Osteocyte (in vitro differentiated cells): ENCODE results near the gene RAPGEF2. TPM values are rescaled to one million over a fixed set of nuclear protein-coding genes. Genes with fewer than 3 reads are reported as not detected.

Source experiments
- DNase-seq: peaks from one replicate; pipeline ENCODE4 v3.0.0; 2021; ENCODE audit warnings: mixed read lengths; ENCODE audit not compliant: unreplicated experiment; ENCODE audit errors: extremely low spot score
- H3K27ac Mint-ChIP-seq: one replicate; pipeline ENCODE4 v1.8.0; 2021; ENCODE audit warnings: mild to moderate bottlenecking, mixed read lengths; ENCODE audit not compliant: unreplicated experiment
- H3K27me3 Mint-ChIP-seq: one replicate; pipeline ENCODE4 v1.8.0; 2021; ENCODE audit warnings: mixed read lengths; ENCODE audit not compliant: unreplicated experiment
- H3K36me3 Mint-ChIP-seq: one replicate; pipeline ENCODE4 v1.8.0; 2021; ENCODE audit warnings: mixed read lengths; ENCODE audit not compliant: unreplicated experiment
- H3K4me1 Mint-ChIP-seq: one replicate; pipeline ENCODE4 v1.8.0; 2021; ENCODE audit warnings: mixed read lengths; ENCODE audit not compliant: unreplicated experiment
- H3K4me3 Mint-ChIP-seq: one replicate; pipeline ENCODE4 v1.8.0; 2021; ENCODE audit warnings: mild to moderate bottlenecking, moderate library complexity, mixed read lengths; ENCODE audit not compliant: unreplicated experiment
- H3K9me3 Mint-ChIP-seq: one replicate; pipeline ENCODE4 v1.8.0; 2021; ENCODE audit warnings: mixed read lengths; ENCODE audit not compliant: unreplicated experiment
- total RNA-seq: library from RNA; stranded (reverse); gene quantifications from 2 replicates; pipeline ENCODE4 v1.2.1, GENCODE V29; 2021
- TF ChIP-seq, protein P1 (sequence below): fragments of 200-600 bp; sonication (generic); IDR thresholded peaks from 2 replicates; pipeline ENCODE4 v1.5.0; 2021; ENCODE audit warnings: antibody characterized with exemption, mild to moderate bottlenecking, moderate library complexity

The RAPGEF2 gene
- total RNA-seq, 1 donor from 2014 or later: 22.7 TPM

DNA sequence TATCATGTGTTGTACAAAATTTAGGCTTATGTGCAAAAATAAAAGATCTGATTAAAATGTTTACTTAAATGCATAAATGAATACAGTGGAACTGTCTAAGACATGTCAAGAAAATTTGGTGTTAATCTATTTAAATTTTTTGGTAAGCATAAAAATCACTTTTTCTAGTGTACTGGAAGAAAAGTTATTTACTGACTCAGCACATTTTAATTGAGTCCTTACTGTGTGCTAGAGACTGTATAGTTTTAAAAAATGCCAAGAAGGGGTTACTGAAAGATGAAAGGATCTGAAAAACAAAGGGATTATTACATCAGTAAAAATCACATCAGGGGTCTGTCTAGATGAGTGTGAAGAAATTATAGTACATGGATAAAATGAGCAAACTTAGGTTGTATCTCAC, 60.6 kb downstream of the RAPGEF2 start:
- no peak overlapping the region for H3K4me3 Mint-ChIP-seq
- DNase-seq: no peak

DNA sequence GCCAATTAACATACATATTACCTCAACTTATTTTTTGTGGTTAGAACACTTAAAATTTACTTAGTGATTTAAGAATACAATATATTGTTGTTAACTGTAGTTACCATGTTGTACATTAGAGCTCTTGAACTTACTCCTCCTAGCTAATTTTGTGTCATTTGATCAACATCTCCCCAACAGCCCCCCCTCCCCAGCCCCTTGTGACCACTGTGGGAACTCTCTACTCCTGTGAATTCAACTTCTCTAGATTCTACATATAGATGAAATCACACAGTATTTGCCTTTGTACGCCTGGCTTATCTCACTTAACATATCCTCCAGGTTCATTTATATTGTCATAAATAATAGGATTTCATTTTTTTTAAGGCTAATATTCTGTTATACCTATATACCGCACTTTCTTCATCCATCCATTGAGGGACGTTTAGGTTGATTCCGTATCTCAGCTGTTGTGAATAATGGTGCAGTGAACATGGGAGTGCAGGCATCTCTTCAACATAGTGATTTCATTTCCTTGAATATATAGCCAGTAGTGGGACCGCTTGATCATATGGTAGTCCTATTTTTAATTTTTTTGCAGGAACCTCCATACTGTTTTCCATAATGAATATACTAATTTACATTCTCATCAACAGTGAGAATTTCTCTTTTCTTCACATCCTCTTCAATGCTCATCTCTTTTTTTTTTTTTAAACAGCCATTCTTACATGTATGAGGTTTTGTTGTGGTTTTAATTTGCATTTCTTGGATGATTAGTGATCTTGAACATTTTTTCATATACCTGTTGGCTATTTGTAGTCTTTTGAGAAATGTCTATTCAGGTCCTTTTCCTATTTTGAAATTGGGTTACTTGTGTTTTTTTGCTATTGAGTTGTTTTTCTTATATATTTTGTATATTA, 66.8 kb downstream of the RAPGEF2 start:
- no peak overlapping the region for H3K27ac Mint-ChIP-seq
- H3K27me3 Mint-ChIP-seq: no peaks in the 10 kb centered on the region
- no peak overlapping the region for H3K4me3 Mint-ChIP-seq
- no peaks in the 10 kb centered on the region for H3K9me3 Mint-ChIP-seq
- no peaks in the 10 kb centered on the region for H3K36me3 Mint-ChIP-seq
- DNase-seq: no peak
- TF ChIP-seq, protein P1, sequence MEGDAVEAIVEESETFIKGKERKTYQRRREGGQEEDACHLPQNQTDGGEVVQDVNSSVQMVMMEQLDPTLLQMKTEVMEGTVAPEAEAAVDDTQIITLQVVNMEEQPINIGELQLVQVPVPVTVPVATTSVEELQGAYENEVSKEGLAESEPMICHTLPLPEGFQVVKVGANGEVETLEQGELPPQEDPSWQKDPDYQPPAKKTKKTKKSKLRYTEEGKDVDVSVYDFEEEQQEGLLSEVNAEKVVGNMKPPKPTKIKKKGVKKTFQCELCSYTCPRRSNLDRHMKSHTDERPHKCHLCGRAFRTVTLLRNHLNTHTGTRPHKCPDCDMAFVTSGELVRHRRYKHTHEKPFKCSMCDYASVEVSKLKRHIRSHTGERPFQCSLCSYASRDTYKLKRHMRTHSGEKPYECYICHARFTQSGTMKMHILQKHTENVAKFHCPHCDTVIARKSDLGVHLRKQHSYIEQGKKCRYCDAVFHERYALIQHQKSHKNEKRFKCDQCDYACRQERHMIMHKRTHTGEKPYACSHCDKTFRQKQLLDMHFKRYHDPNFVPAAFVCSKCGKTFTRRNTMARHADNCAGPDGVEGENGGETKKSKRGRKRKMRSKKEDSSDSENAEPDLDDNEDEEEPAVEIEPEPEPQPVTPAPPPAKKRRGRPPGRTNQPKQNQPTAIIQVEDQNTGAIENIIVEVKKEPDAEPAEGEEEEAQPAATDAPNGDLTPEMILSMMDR: no peak
- H3K4me1 Mint-ChIP-seq: peaks cover 19% of the 10 kb centered on the region

More for the DNA sequence above, 60.6 kb downstream of the RAPGEF2 start:
- Mint-ChIP-seq H3K4me1 (peaks cover 39% of the 10 kb centered on the region), H3K27me3 (no peaks in the 10 kb centered on the region), H3K36me3 (no peaks in the 10 kb centered on the region), H3K9me3 (no peaks in the 10 kb centered on the region), H3K27ac (no peak overlapping the region)
- TF ChIP-seq, protein P1: no peak

DNA sequence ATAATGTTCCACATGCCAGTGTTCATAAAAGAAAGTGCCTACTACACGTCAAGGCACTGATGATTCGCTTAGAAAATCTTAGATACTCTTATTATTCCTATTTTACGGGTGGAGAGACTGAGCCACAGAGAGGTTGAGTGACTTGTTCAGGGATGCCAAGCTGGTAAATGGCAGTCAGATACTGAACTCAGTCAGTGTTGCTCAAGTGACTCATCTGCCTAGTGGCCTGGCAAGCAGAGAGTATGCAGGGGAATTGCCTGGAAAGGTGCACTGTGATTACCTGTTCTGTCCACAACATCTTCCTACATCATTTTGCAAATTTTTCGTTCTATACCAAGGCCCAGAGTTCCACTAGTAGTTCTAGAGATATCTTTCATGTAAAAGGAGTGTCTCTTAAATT, 68.4 kb downstream of the RAPGEF2 start:
- TF ChIP-seq, protein P1: no peak
- no peaks in the 10 kb centered on the region for H3K27me3 Mint-ChIP-seq
- H3K9me3 Mint-ChIP-seq: no peaks in the 10 kb centered on the region
- no peak overlapping the region for H3K4me3 Mint-ChIP-seq
- no peaks in the 10 kb centered on the region for H3K36me3 Mint-ChIP-seq
- no peak overlapping the region for H3K27ac Mint-ChIP-seq
- peaks cover 26% of the 10 kb centered on the region for H3K4me1 Mint-ChIP-seq
- no peak for DNase-seq

DNA sequence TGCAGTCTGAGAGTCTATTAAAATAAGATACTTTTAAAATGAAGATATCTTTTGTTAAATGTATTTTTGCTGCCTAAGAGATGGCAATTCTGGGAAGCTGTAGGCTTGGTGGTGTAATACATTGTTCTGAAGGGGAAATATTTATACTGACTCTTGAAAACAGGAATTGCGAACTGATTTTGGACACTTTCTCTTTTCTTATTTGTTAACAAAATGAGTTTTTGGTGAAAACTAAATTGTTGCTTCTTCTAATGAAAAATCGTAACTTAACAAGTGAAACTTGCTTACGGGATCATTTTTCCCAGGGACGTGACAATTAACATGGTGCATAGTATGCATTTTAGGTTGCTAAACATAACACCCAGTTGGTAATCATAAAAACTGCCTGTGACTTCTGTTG, 71.0 kb downstream of the RAPGEF2 start:
- H3K27ac Mint-ChIP-seq: no peak overlapping the region
- TF ChIP-seq, protein P1: no peak
- no peaks in the 10 kb centered on the region for H3K27me3 Mint-ChIP-seq
- no peak overlapping the region for H3K4me3 Mint-ChIP-seq
- H3K4me1 Mint-ChIP-seq: peaks cover 31% of the 10 kb centered on the region
- H3K9me3 Mint-ChIP-seq: no peaks in the 10 kb centered on the region
- no peaks in the 10 kb centered on the region for H3K36me3 Mint-ChIP-seq
- DNase-seq: no peak

DNA sequence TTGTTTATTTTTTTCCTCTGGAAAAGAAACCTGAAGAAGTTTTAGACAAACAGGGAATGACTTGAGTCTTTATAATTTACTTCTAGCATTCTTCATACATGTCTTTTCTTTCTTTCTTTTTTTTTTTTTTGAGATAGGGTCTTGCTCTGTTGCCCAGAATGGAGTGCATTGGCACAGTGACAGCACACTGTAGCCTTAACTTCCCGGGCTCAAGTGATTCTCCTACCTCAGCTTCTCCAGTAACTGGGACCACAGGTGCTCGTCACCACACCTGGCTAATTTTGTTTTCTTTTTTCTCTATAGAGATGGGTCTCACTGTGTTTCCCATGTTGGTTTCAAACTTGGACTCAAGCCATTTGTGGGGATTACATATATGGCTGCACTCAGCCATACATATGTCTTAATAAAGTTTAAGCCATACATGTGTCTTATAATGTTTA, 71.8 kb downstream of the RAPGEF2 start:
- TF ChIP-seq, protein P1: no peak
- no peaks in the 10 kb centered on the region for H3K36me3 Mint-ChIP-seq
- peak overlapping the region; percentile 78 for H3K27ac Mint-ChIP-seq

More for the DNA sequence above, 71.8 kb downstream of the RAPGEF2 start:
- no peak for DNase-seq
- H3K4me1 Mint-ChIP-seq: peaks cover 39% of the 10 kb centered on the region
- no peaks in the 10 kb centered on the region for H3K9me3 Mint-ChIP-seq
- no peak overlapping the region for H3K4me3 Mint-ChIP-seq
- no peaks in the 10 kb centered on the region for H3K27me3 Mint-ChIP-seq
